Lower leg skin (tissue), 4 donors: ENCODE results near the gene CFAP43. TPM values are rescaled to one million over a fixed set of nuclear protein-coding genes. Genes with fewer than 3 reads are reported as not detected.

Experiments
- DNase-seq, 2 donors: peaks; one replicate each; pipeline ENCODE4 v3.0.0-alpha.2; 2019; ENCODE audit warnings: low spot score in 2 of 2
- H3K4me3 ChIP-seq: fragments of 200-600 bp; sonication (generic); 2 replicates; pipeline ENCODE4 v1.5.1; 2017; ENCODE audit warnings: mild to moderate bottlenecking, low read depth; ENCODE audit not compliant: poor library complexity, severe bottlenecking
- CTCF ChIP-seq, 3 donors: fragments of 450-650 bp; IDR thresholded peaks; one replicate each; pipeline ENCODE4 v1.5.1; 2016; ENCODE audit warnings: antibody characterized with exemption in 3 of 3, mild to moderate bottlenecking in 3 of 3, moderate library complexity in 2 of 3
- POLR2A ChIP-seq, 2 donors: fragments of 450-650 bp; IDR thresholded peaks; one replicate each; pipeline ENCODE4 v1.6.1; 2016 to 2017; ENCODE audit warnings: antibody characterized with exemption in 2 of 2, mild to moderate bottlenecking in 1 of 2, moderate library complexity in 1 of 2
- WGBS, 2 donors: methylation state at CpG; one replicate each; pipeline ENCODE4 v1.1.5; 2018; 5-methylcytosine and 5-hydroxymethylcytosine counted together
- intact Hi-C: fragments of 100-400 bp; cut with DNase I; formaldehyde crosslinking; loops from one replicate; pipeline ENCODE4 v1.15.0; 2023; ENCODE audit warnings: low total_unique reads
- total RNA-seq, 4 donors: library from RNA; depleted of rRNA; stranded (reverse); fragments of >200 nt; gene quantifications; one replicate each; pipeline ENCODE4 v1.1.0, GENCODE V29; 2016

CFAP43 gene
- total RNA-seq, 4 donors from 2014 or later: 0.19 to 1.6 (median 0.50) TPM

DNA sequence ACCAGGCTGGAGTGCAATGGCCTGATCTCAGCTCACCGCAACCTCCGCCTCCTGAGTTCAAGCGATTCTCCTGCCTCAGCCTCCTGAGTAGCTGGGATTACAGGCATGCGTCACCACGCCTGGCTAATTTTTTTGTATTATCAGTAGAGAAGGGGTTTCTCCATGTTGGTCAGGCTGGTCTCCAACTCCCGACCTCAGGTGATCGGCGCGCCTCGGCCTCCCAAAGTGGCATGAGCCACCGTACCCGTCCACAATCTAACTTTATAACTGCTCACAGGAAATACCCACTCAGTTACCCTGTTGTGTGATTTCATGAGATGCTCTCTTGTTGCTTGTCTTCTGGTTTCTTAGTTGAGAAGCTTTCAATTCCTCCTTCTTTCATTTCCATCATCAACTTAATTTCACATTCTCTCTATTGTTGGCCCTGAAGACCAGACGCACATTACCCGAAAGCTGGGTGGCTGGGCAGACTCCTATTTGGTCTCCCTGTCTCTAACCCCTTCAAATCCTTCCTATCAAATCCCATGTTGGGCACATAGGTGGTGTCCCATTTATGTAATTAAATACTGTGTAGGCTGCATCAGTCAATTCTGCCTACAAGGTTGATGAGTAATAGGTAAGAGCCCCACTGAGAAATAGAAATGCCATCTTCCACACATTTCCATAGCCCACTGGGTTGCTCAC lies 35.7 kb upstream of the CFAP43 start:
- no peak for TF ChIP-seq POLR2A (IDR thresholded peaks at IDR 0.05)
- TF ChIP-seq CTCF (IDR thresholded peaks at IDR 0.05): no peak
- H3K4me3 ChIP-seq: peak overlapping the region; percentile 60
- DNase-seq: no peak
- intact Hi-C loops: no loop called here
- WGBS, 2 donors: 93% methylated on average over 14 of the region's 14 CpGs

DNA sequence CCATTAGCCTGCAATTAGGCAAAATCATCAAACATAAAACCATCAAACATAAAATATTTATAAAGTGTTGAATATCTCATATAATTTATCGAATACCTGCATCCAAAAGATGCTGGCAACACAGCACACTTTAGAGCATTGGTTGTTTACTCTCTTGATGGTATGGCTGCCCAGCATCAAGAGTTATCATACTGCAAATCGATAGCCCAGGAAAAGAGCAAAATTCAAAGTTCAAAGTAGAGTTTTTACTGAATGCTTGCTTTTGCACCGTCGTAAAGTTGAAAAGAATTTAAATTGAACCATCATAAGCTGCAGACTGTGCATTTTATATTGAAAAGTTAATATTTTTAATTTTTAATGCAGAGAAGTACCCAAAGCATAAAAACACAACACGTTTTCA lies 32.6 kb upstream of the CFAP43 start:
- 90 to 91% methylated on average over 5 of the region's 5 CpGs for WGBS, 2 donors
- no peak overlapping the region for H3K4me3 ChIP-seq
- intact Hi-C loops: no loop called here
- TF ChIP-seq POLR2A (IDR thresholded peaks at IDR 0.05) (no peak), CTCF (IDR thresholded peaks at IDR 0.05) (no peak)
- no peak for DNase-seq

DNA sequence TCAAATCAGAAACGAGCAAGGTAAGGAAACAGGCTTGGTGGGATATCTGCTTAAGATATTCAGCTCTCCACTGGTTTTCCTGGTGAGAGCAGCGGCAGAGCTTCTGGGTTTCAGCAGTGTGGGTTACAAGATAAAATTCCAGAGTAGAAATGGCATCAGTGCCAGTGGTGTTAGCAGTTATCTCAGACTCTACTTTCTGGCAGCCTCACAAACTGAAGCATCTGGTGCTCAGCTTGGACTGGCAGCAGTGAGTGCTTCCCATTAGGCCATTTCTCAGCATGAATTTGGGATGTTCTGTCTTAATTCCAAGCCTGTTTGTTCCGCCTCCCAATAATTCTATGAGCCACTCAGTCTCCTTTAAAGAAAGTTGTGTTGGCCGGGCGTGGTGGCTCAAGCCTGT lies 29.9 kb upstream of the CFAP43 start:
- intact Hi-C loops: no loop called here
- H3K4me3 ChIP-seq: no peak overlapping the region
- TF ChIP-seq POLR2A (IDR thresholded peaks at IDR 0.05) (no peak), CTCF (IDR thresholded peaks at IDR 0.05) (no peak)
- no peak for DNase-seq
- WGBS, 2 donors: 77 to 78% methylated on average over 5 of the region's 5 CpGs

- no peak overlapping the region for H3K4me3 ChIP-seq
- no peak for DNase-seq
- intact Hi-C loops: no loop called here
- TF ChIP-seq POLR2A (IDR thresholded peaks at IDR 0.05) (no peak), CTCF (IDR thresholded peaks at IDR 0.05) (no peak)
- 21 to 27% methylated on average over 3 of the region's 3 CpGs for WGBS, 2 donors
These were observed 28.6 kb upstream of the CFAP43 start for GRCh38 chr10:104260775-104261115.

GRCh38 chr10:104259999-104260774 lies 28.0 kb upstream of the CFAP43 start:
- H3K4me3 ChIP-seq: no peak overlapping the region
- no peak for DNase-seq
- intact Hi-C loops: no loop called here
- 59 to 66% methylated on average over 6 of the region's 6 CpGs for WGBS, 2 donors
- TF ChIP-seq POLR2A (IDR thresholded peaks at IDR 0.05): no peak
- TF ChIP-seq CTCF (IDR thresholded peaks at IDR 0.05): no peak
